IMR-90 (cell line): ENCODE measurements around the gene PANK3.

ENCODE experiments used
- CEBPB ChIP-seq: IDR thresholded peaks from 2 replicates; pipeline ENCODE4 v1.6.1; 2012; ENCODE audit warnings: low read depth, low read length, improper control_type of control experiment
- FOS ChIP-seq: fragments of 150-350 bp; IDR thresholded peaks from 2 replicates; pipeline ENCODE4 v1.6.1; 2016; ENCODE audit warnings: low read depth, low read length
- MAFK ChIP-seq: IDR thresholded peaks from 2 replicates; pipeline ENCODE4 v1.6.1; 2012; ENCODE audit warnings: low read depth, low read length, improper control_type of control experiment
- MAZ ChIP-seq: IDR thresholded peaks from 2 replicates; pipeline ENCODE4 v1.6.1; 2012; ENCODE audit warnings: low read depth, mild to moderate bottlenecking, low read length, improper control_type of control experiment, moderate library complexity, borderline replicate concordance
- MXI1 ChIP-seq: IDR thresholded peaks from 2 replicates; pipeline ENCODE4 v1.6.1; 2012; ENCODE audit warnings: low read depth, mild to moderate bottlenecking, low read length, moderate library complexity, borderline replicate concordance
- NFE2L2 ChIP-seq: fragments of 150-350 bp; IDR thresholded peaks from 2 replicates; pipeline ENCODE4 v1.6.1; 2016; ENCODE audit warnings: low read depth, mild to moderate bottlenecking, low read length
- POLR2A ChIP-seq: IDR thresholded peaks from 2 replicates; pipeline ENCODE4 v1.6.1; 2012; ENCODE audit warnings: mild to moderate bottlenecking, low read depth, low read length
- RAD21 ChIP-seq: IDR thresholded peaks from 2 replicates; pipeline ENCODE4 v1.6.1; 2012; ENCODE audit warnings: low read length, improper control_type of control experiment
- RCOR1 ChIP-seq: IDR thresholded peaks from 2 replicates; pipeline ENCODE4 v1.6.1; 2012; ENCODE audit warnings: mild to moderate bottlenecking, low read length, improper control_type of control experiment; ENCODE audit not compliant: insufficient replicate concordance
- SMC3 ChIP-seq: fragments of 150-350 bp; IDR thresholded peaks from 2 replicates; pipeline ENCODE4 v1.6.1; 2016; ENCODE audit warnings: low read depth, mild to moderate bottlenecking, antibody characterized with exemption, low read length, moderate library complexity
- TF ChIP-seq, protein P1 (sequence below): conservative IDR thresholded peaks from 2 replicates; pipeline ENCODE4 v1.5.1; 2012; ENCODE audit warnings: mild to moderate bottlenecking, low read depth, low read length, improper control_type of control experiment
- TF ChIP-seq, protein P2 (sequence below): fragments of 150-350 bp; IDR thresholded peaks from 2 replicates; pipeline ENCODE4 v1.6.1; 2017; ENCODE audit warnings: mild to moderate bottlenecking, antibody characterized with exemption, low read length, low read depth
- TF ChIP-seq, protein P3 (sequence below): fragments of 150-350 bp; IDR thresholded peaks from 2 replicates; pipeline ENCODE4 v1.6.1; 2016; ENCODE audit warnings: low read depth, mild to moderate bottlenecking, low read length, moderate library complexity, borderline replicate concordance

DNA sequence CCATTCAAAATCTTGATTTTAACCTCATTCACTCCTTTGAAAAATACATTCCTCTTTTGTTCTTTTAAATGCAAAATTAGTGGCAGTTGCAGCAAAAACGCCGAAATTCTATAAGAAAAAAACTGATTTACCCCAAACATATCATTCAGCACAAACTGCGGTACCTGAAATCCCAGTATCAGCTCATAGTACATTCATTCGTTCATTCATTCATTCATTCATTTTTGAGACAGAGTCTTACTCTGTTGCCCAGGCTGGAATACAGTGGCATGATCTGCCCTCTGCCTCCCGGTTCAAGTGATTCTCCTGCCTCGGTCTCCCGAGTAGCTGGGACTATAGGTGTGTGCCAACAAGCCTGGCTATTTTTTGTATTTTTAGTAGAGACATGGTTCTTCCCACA is 29.6 kb downstream of the PANK3 start:
- TF ChIP-seq, protein P1, sequence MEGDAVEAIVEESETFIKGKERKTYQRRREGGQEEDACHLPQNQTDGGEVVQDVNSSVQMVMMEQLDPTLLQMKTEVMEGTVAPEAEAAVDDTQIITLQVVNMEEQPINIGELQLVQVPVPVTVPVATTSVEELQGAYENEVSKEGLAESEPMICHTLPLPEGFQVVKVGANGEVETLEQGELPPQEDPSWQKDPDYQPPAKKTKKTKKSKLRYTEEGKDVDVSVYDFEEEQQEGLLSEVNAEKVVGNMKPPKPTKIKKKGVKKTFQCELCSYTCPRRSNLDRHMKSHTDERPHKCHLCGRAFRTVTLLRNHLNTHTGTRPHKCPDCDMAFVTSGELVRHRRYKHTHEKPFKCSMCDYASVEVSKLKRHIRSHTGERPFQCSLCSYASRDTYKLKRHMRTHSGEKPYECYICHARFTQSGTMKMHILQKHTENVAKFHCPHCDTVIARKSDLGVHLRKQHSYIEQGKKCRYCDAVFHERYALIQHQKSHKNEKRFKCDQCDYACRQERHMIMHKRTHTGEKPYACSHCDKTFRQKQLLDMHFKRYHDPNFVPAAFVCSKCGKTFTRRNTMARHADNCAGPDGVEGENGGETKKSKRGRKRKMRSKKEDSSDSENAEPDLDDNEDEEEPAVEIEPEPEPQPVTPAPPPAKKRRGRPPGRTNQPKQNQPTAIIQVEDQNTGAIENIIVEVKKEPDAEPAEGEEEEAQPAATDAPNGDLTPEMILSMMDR = no peak
- TF ChIP-seq, protein P2, sequence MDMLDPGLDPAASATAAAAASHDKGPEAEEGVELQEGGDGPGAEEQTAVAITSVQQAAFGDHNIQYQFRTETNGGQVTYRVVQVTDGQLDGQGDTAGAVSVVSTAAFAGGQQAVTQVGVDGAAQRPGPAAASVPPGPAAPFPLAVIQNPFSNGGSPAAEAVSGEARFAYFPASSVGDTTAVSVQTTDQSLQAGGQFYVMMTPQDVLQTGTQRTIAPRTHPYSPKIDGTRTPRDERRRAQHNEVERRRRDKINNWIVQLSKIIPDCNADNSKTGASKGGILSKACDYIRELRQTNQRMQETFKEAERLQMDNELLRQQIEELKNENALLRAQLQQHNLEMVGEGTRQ = no peak
- TF ChIP-seq POLR2A = no peak
- TF ChIP-seq SMC3 = no peak
- TF ChIP-seq NFE2L2 = no peak
- TF ChIP-seq MAFK = no peak
- TF ChIP-seq RAD21 = no peak
- TF ChIP-seq, protein P3, sequence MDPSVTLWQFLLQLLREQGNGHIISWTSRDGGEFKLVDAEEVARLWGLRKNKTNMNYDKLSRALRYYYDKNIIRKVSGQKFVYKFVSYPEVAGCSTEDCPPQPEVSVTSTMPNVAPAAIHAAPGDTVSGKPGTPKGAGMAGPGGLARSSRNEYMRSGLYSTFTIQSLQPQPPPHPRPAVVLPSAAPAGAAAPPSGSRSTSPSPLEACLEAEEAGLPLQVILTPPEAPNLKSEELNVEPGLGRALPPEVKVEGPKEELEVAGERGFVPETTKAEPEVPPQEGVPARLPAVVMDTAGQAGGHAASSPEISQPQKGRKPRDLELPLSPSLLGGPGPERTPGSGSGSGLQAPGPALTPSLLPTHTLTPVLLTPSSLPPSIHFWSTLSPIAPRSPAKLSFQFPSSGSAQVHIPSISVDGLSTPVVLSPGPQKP = no peak
- no peak for TF ChIP-seq MXI1
- no peak for TF ChIP-seq CEBPB
- no peak for TF ChIP-seq MAZ
- TF ChIP-seq RCOR1 = no peak
- no peak for TF ChIP-seq FOS
